Measurements from ENCODE around the gene ADCY4. TPM values are rescaled to one million over a fixed set of nuclear protein-coding genes. Genes with fewer than 3 reads are reported as not detected.

The ADCY4 gene
- polyA plus RNA-seq, 1 experiment: 6.8 TPM

DNA sequence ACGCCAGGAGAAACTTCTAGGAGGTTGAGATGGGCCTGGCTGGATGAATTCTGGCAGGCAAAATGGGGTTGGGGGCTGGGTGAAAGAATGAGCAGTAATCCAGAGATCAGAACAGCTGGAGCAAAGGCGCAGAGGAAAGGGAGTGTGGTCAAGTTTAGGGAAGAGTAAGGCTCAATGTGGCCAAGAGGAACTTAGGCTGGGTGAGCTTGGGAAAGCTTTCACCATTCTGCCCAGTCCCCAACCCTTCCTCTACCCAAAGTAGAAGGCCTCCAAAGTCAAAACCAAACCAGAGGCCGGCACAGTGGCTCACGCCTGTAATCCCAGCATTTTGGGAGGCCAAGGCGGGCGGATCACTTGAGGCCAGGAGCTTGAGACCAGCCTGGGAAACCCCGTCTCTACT lies 53.2 kb downstream of the ADCY4 start:
- no peak for DNase-seq (ENCODE audit: low read depth)
- POLR2A ChIA-PET: no interaction called here
- TF ChIP-seq, protein P1, sequence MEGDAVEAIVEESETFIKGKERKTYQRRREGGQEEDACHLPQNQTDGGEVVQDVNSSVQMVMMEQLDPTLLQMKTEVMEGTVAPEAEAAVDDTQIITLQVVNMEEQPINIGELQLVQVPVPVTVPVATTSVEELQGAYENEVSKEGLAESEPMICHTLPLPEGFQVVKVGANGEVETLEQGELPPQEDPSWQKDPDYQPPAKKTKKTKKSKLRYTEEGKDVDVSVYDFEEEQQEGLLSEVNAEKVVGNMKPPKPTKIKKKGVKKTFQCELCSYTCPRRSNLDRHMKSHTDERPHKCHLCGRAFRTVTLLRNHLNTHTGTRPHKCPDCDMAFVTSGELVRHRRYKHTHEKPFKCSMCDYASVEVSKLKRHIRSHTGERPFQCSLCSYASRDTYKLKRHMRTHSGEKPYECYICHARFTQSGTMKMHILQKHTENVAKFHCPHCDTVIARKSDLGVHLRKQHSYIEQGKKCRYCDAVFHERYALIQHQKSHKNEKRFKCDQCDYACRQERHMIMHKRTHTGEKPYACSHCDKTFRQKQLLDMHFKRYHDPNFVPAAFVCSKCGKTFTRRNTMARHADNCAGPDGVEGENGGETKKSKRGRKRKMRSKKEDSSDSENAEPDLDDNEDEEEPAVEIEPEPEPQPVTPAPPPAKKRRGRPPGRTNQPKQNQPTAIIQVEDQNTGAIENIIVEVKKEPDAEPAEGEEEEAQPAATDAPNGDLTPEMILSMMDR (IDR thresholded peaks at IDR 0.05; ENCODE audit: insufficient read depth, low read depth, low read length): no peak
- CTCF ChIA-PET: interaction anchor here (1.0 to 9.7 kb wide), 6 partner anchors 15 to 120 kb away, joined by 3 to 47 read pairs (median 4); partner anchors contain the start of genes DHRS1, IRF9, NOP9 and TGM1
- no peak overlapping the region for H3K4me3 ChIP-seq (ENCODE audit: low read depth, low read length)
- H3K36me3 ChIP-seq (ENCODE audit: control insufficient read depth, insufficient read depth, low read length): no peaks in the 10 kb centered on the region
- H3K27me3 ChIP-seq (ENCODE audit: control insufficient read depth, insufficient read depth, low read length): no peaks in the 10 kb centered on the region

DNA sequence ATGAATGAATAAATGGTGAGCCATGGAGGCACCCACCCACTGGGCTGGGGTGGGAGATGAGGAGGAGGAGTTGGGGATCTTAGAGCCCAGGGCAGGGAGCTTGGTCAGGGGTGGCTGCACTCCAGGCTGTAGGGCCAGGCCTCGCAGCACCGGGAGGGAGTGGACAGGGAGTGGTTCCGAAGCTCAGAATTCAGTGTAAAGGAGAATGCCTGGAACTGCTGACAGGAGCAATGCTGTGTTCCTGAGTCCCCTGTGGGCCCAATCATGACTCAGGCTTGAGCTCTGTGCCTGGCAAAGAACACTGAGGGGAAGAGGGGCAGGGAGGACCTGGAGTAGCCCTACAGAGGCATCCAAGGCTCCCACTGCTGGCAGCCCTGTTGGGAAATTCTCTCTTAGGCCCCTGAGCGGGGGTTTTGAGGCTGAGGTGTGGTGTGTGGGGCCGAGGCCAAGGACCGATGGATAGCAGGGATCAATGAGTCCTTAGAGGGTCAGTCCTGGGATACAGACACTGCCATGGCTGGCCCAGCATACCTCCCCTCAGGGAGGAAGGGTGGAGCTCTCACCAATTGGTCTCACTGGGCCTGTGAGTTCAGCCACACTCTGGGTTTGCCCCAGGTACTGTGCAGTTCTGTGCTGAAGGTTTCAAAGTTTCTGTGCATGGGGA lies 53.9 kb downstream of the ADCY4 start:
- H3K4me3 ChIP-seq (ENCODE audit: low read depth, low read length): no peak overlapping the region
- CTCF ChIA-PET: interaction anchor here (1.0 to 9.7 kb wide), 8 partner anchors 10 to 120 kb away, joined by 3 to 47 read pairs (median 3); partner anchors contain the start of genes DHRS1, IRF9, NOP9 and RABGGTA
- DNase-seq (ENCODE audit: low read depth): no peak
- POLR2A ChIA-PET: no interaction called here
- H3K27me3 ChIP-seq (ENCODE audit: control insufficient read depth, insufficient read depth, low read length): no peaks in the 10 kb centered on the region
- no peaks in the 10 kb centered on the region for H3K36me3 ChIP-seq (ENCODE audit: control insufficient read depth, insufficient read depth, low read length)
- TF ChIP-seq, protein P1 (IDR thresholded peaks at IDR 0.05; ENCODE audit: insufficient read depth, low read depth, low read length): no peak

DNA sequence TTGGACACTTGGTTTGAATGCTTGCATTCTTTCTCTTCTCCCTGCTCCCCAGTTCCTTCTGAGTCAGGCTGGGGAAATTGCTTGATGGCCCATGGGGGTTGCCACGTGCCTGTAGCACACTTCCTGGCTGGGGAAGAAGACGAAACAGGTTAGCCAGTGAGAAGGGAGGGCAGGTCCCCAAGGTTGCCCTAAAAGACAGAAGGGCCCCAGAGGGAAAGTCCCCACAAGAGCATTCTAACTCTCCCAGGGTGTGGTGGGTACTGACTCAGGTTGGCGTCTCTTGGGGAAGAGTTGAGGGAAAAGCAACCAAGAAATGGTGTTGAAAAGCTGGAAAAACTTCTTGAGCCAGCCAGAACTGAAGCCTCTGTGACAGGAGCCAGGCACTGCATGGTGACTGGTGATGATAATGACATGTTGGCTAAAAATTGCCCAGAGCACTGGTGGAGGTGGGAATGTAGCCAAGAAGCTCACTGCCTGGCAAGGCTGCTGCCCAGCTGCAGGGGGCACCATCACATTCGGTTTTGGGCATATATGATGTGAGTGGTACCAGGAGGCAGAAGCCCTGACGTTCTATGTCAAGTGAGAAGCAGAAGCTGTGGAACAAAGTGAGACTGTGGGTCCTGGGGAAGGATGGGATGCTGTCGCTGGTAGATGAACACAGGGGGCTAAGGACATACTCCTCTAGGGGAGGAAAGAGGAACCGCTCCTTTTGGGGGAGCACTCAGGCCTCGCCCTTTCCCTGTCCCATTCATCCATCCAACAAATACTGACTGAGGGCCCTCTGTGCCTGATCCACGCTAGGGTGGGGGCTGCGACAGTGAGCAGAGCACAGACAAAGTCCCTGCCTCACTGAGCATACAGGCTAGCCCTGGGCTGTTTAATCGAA lies 55.3 kb downstream of the ADCY4 start:
- no peaks in the 10 kb centered on the region for H3K36me3 ChIP-seq (ENCODE audit: control insufficient read depth, insufficient read depth, low read length)
- no peak for DNase-seq (ENCODE audit: low read depth)
- ChIA-PET CTCF (interaction anchor here (1.0 to 9.7 kb wide), 4 partner anchors 8 to 37 kb away, joined by 3 to 47 read pairs (median 14); partner anchors contain the start of genes DHRS1, NOP9, RABGGTA and TINF2), POLR2A (no interaction called here)
- H3K27me3 ChIP-seq (ENCODE audit: control insufficient read depth, insufficient read depth, low read length): no peaks in the 10 kb centered on the region
- H3K4me3 ChIP-seq (ENCODE audit: low read depth, low read length): no peak overlapping the region
- TF ChIP-seq, protein P1 (IDR thresholded peaks at IDR 0.05; ENCODE audit: insufficient read depth, low read depth, low read length): no peak

DNA sequence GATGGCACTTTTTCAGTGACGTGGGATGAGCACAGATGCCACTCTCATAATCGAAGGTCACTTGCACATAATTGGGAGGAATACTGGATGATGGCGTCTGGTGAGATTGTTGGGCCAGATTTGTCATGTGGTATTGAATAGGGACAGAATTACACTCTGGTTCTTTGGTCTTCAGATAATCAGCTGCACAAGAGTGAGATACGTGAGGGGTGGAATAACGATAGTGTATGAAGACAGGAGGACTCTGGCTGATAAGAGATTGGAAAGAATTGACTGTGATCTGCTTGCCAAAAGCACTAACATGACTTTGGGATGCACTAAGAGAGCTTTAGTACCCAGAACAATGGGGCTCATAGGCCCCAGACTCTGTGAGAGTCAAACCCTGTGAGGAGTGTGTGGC lies 56.4 kb downstream of the ADCY4 start:
- DNase-seq (ENCODE audit: low read depth): no peak
- ChIA-PET CTCF (interaction anchor here (1.6 to 9.7 kb wide), 3 partner anchors 19 to 158 kb away, joined by 6 to 47 read pairs (median 6); partner anchors contain the start of genes DHRS1, NOP9 and TINF2), POLR2A (no interaction called here)
- Histone ChIP-seq H3K27me3 (ENCODE audit: control insufficient read depth, insufficient read depth, low read length) (no peaks in the 10 kb centered on the region), H3K4me3 (ENCODE audit: low read depth, low read length) (no peak overlapping the region), H3K36me3 (ENCODE audit: control insufficient read depth, insufficient read depth, low read length) (no peaks in the 10 kb centered on the region)
- TF ChIP-seq, protein P1 (IDR thresholded peaks at IDR 0.05; ENCODE audit: insufficient read depth, low read depth, low read length): no peak

All from BJ (cell line).